Suppressor macrophage (primary cell): Measurements from ENCODE around the gene RPL22.

ENCODE experiments used
- DNase-seq, 4 experiments: peaks; one replicate each; pipeline ENCODE4 v3.0.0-alpha.2; 2020 to 2022
- total RNA-seq, 17 experiments: gene quantifications; one replicate each; lab custom pipeline; 2026; ENCODE audit warnings: mixed read lengths in 6 of 17, inconsistent platforms in 3 of 17; lab: John Stamatoyannopoulos, UW

The RPL22 gene
- total RNA-seq = 18.7 to 52.0 (median 32.7) reads per million in 17 experiments

DNA sequence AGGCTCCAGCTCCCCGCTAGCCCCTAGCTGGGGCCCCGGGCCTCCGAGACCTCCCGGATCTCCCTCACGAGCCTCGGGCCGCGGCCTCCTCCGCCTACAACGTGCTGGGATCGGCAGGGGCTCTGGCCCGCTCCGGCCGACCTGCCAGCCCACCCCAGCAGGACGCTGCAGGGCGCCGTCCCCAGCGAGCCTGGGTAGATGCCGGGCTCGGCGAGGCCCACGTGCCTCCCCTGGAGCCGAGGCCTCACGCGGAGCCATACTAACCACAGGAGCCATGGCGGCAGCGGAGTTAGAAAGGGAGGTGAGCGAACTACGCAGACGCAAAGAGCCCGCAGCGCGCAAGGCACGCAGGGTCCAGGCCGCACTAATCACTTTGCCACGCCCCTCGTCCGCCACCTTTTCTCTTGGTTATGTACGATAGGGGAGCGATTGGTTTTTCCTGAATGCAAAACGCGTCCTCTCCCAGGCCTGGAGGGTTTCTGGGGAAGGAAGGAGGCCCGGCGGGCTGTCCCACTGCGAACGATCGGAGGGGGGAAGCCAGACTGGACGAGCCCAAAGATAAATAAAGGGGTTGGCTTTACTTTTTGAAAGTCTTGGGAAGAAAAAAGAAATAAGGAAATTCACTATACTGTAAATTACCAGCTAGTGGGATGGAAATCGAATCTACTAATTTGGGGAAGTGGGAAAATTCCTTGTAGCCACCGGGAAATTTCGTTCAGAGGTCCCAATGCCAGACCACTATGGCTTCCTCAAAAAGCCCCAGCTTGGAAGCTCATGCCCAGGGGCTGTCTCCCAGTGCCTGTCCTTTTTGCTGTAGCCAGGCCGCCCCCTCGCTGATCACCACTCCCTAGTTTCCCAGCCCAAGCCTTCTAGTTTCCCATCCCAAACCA lies at the start of gene RPL22:
TSS of gene RPL22 (minus strand) at position 298 of the 890 bp plus-strand sequence. CDS start at position 276, 22 bp downstream.
- DNase-seq = peak; percentile 99

DNA sequence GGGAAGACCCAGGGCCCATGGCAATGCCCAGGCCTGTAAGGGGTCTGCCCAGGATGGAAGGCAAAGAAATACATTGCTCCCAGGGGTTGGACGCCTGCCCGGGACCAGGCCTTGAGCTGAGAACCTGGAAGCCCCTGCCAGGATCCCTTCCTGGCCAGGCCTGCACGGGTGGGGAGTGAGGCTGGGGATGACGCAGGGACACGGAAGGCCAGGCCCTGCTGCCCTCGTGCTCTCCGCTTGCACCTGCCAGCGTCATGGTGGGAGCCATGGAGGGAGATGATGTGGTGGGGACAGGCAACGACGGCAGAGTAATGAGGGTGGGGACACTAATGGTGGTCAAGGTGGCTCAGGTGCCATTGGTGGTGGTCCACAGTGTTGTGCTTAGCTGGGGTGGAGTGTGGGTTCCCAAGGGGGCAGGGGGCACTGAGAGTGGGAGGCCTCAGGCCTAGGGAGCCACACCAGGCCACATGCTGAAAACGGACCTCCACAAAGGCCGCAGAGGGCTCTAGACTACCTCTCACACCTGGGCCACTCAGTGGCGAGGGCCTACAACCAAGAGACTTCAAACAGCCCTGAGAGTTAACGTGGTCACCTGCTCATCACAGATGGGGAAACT lies 48.9 kb upstream of the RPL22 start:
- DNase-seq = peak in 1 of 4 experiments; percentile 1

DNA sequence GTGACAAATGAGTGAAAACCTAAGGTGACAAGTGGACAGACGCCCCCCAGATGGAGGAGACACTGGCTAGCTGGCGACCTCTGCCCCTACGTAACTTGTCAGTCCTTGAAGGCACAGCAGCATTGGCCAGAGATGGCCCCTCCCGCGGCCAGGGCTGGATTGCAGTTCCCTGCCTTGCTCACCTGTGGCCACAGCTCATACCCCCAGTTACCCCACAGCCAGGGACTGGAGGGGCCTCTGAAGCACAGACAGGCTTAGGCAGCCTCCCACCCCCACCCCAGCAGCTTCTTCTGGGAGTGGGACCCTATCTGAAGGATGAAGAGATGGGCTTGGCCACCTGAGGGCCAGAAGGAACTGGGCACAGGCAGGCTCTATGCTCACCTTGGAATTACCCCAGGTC lies 48.3 kb upstream of the RPL22 start:
- DNase-seq = no peak

DNA sequence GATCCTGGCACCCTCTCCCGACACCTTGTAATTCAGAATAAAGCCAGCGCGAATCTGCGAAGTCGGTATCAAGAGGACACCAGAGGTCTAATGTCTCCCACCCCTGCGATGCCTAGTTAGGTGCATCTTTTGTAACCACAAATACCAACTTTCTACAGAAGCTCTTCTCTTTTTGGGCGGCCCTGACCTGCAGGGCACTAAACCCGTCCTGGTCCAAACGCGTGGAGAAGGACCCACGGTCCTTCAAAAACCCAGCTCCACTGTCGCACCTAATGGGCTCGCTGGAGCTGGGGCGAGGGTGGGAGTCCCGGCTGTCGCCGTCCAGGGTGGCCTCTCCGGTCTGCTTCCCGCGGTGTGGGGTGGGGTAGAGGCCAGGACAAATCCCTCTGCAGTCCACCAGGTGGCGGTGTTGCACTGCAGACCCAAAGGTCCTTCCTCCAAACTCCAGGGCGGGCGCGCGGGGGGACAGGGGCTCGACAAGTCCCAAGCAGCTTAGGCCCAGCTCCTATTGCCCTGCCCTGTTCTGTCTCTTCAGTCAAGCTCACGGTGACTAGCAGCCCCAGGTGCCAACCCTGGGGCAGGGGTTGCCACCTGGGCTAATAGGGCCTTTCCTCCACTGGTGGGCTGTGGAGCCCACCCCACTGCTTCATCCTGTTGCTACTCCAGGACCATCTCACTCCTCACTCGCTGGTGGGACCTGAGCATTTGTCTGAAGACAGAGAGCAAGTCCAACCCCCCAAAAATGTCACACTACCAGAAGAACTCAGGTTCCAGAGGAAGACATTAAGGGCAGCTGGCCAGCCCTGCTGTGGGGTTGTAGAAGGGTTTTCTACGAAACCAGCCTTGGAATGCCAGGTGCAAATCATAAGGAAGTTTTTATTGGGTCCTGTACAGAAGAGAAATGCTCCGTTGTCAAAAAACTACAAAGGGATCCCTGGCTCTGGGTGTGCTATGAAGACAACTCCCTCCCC lies 47.4 kb upstream of the RPL22 start:
- DNase-seq = peak; percentile 76 to 88 (median 83)

DNA sequence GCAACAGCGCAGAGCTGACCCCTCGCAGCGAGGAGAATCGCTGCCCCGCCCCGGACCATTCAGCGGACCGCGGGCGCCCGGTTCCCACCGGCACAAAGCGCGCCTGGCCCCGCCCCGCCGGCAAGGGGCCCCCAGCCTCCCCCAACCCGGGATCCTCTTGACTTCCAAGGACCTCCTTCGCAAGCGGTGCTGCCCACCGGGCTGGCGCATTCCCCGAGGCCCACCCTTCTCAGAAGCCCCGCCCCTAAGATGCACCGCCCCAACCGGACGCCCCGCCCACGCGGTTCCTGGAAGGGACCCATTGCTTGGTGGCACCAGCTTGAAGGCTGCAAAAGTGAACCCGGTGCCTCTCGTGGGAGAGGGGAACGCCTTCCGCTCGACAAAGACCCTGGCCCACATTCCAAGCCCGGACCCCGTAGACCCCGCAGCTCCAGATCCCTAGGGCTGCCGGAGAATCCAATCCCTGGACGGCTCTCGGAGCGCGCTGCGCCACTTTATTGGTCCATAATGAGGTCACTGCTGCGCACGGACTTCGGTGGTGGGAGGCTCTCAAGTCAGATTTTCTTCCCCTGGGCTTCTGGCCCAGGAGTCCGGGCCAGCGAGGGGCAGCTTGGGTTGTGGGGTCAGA lies 46.6 kb upstream of the RPL22 start:
- DNase-seq = peak in 2 of 4 experiments; percentile 48 to 57

DNA sequence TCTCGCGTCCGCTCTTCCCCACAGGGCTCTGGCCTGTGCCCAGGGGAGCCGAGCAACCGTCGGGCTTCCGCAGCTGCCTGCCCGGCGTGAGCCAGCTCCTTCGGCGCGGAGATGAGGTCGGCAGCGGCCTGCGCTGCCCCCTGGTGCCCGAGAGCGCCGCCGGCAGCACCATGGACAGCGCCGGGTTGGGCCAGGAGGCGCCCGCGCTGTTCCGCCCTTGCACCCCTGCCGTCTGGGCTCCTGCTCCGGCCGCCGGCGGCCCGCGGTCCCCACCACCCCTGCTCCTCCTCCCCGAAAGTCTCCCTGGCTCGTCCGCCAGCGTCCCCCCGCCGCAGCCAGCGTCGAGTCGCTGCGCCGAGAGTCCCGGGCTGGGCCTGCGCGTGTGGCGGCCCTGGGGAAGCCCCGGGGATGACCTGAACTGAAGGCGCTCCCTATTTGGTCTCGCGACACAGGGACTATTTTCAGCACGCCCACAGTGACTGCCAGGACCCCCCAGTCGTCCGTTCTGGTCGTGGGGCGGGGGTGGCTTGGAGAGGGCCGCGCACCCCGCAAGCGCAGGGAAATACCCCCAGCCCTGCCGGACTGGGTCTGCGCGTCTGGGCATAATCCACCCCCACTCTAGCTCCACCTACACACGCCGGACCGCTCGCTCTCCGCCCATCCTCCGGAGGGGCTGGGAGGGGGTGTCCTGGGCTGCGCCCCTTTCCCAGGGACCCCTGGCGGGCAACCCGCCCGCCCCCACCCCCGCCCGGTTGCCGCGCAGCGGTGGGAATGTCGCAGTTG lies 45.9 kb upstream of the RPL22 start:
- DNase-seq = peak; percentile 88 to 95 (median 94)

DNA sequence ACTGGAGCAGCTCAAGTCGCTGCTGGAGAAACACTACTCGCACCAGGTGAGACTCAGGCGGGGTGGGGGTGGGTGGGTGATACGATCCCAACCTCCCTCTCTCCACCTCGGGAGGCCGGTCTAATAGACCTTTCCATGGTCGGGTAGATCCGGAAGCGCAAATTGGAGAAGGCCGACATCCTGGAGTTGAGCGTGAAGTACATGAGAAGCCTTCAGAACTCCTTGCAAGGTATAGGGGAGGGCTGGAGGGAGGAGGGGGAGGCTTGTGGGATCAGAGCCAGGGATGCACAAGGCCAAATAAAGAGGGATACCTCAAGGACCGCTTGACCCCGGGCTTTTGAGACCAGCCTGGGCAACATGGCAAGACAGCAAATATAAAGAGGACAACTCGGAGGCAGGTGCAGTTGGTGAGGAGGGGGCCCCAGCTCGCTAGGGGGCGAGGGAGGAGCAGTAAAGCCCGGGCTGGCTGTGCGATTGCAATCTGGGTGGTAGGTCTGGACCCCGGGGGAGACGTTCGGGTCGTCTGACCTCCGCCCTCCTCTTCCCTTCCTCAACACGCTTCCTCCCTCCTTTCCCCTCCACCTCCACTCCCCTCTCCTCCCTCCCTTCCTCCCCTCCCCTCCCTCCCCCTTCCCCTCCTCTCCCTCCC lies 45.1 kb upstream of the RPL22 start:
- DNase-seq = no peak

DNA sequence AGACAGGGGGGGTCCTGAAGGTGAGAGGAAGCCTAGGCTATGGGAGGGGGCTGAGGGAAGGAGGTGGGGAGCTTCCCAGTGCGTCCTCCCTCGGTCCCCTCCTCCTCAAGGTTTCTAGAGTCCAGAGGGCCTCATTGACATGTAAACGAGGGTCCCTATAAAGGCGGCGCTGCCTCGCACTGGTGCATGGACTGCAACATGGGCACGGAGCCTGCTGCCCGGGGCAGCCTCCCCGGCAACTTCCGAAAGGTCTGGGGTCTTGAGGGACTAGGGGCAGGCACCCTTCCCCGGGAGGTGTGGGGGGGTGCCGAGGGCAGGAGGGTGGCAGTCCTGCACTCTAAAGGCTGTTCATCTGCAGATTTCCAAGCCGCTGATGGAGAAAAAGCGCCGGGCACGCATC lies 44.6 kb upstream of the RPL22 start, which contains the start of gene HES3:
TSS of gene HES3 (plus strand) at position 187 of the 400 bp plus-strand sequence. CDS start at position 374, 187 bp downstream.
- no peak for DNase-seq

DNA sequence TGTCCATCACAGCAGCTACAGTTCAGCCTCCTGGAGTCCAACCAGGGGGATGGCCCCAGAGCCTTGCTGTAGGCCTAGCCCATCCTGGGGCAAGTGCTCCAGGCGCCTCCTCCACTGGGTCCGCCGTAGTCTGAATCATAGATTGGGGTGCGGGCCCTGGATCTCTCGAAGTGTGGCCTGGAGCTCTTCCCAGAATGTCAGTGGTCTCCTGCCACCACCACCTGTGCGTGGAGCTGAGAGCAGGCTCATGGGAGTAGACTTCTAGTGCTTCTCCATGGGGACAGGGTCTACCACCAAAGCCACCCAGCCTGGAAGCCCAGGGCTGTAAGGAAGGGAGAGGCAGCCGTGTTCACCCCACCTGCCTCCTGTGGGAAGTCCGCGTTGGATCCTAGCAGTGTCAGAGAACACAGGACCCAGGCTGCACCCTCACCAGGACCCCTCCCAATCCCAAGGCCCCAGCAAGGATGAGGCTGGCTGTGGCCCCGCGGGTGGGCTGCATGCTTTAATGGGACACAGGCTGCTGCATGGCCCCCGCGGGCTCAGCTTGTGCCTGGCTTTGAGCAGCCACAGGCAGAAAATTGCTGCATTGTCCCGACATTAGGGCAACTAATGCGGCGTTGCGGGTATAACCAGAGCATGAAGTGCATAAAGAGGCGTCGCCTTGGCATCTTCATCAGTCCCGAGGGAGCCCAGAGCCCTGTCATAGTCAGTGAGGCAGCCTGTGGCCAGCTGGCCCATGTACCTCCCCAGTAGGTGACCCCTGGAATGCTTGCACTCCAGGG lies 43.8 kb upstream of the RPL22 start:
- no peak for DNase-seq

DNA sequence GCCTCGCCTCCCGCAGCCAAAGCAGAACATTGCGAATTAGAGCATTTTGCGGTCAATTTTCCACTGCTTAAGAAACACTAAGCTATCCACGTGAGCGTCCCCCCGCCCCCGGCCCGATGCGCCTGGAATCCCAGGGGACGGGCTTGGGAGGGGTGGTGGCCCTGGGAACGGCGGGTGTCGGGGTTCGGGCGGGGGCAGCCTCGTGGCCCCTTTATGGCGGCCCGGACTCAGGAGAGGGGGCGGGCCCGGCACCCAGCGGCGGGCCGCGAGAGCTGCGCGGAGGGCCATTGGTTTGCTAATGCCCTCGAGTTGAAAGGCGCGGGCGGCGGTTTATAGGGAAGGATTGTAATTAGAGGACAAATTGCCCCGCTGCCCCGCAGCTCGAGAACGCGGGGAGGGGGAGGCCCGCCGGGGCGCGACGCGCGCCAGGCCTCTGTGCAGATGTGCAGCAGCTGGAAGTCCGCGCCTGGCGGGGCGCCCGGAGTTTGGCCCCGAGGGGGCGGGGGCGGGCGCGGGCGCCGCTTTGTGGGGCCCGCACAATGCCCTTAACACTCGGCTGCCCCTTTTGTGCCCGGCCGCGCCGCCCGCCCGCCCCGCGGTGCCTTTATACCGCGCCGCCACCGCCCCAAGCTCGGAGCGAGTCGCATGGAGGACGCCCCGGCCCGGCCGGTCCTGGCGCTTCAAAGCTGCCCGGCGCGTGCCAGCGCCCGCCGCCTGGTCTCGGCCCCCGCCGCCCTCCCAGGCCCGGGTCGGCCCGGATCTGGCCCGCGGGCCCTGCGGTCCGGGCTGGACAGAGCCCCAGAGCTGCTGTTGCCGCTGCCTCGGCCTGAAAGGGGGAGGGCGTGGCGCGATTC lies 42.7 kb upstream of the RPL22 start:
- peak in 1 of 4 experiments; percentile 44 for DNase-seq

DNA sequence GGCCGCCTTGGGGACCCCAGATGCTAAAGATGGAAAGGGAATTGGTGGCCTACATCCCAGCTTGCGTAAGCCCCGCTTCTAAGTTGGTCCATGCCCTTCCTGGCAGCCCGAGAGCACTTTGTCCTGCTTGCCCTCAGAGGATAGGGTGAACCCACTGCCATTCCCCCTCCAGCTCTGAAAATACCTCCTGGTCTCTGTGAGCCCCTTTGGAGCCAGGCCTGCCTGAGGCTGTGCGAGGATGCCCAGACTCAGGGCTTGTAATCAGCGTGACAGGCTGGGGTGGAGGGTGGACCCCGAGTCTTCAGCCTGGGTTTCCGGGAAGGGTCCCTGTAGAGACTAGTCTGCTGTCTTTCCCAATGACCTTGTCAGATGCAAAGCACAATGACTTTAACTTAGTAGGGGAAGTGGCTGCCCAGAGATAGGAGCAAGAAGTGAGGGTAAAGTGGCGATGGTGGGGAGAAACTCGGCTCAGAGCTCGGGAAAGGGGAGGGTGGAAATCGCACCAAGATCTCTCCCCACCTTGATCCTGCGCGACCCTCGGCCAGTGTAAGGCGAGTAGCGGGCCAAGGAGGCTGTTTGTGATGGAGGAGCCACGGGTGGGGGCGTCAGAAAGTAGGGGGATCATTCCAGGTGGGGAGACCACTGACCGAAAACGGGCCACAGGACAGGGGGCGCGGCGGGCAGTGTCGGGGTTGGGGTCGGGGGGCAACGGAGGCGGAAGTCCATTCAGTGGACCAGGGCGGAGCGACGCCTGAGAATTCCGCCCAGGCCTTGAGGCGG lies 41.9 kb upstream of the RPL22 start:
- DNase-seq = no peak

DNA sequence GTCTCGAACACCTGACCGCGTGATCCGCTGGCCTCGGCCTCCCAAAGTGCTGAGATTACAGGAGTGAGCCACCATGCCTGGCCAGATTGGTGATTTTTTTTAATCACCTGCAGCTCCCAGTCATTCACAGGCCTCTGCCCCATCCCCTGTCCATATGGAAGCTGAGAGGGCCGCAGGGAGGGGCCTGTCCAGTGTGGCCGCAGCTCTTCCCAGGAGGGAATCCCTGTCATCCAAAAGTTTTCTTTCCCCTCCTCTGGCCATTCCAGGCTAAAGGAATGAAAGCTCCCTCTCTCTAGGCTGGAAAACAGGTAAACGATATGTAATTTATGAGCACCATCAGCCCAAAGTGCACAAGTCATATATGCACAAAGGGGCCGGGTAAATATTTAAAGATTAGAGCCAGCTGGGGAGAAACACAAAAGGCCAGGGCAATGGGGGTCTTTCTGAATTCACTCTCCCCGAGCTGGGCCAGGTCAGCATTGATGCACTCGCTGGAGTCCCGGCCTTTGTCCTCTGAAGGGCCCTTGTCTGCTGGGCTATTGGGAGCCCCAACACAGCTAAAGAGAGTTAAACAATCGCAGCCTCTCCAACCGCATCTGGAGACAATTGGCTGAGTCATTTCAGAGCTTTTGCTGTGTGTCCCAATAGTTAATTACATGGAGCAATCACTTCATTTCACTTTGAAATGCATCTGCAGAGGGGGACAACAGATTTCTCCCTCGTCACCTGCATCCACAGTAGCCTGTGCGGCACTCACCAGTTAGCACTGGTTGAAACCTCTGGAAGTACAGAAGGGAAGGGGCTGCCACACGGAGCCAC lies 40.8 kb upstream of the RPL22 start:
- DNase-seq = no peak

DNA sequence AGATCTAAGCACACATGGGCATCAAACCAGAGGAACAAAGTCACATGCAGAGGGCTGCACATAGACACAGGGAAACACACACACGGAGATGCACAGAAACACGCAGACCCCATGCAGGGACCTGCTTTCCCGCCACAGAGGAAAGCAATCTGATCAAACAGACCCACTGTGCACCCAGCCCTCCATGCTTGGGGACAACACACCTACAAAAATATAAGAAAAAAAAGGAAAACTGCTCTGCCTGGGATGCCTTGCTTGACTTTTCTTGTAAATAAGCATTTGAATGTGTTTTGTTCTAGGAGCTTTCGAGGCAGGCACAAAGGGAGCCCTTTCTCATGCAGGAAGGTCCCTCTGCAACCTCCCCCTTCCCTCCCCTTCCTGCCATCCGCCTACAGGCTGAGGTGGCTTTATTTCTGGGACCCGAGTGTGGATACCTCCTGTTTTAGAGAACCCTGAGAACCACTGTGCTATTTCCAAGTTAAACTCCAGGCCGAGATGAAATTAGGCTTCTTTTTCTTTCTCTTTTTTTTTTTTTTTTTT lies 39.9 kb upstream of the RPL22 start:
- DNase-seq = no peak

DNA sequence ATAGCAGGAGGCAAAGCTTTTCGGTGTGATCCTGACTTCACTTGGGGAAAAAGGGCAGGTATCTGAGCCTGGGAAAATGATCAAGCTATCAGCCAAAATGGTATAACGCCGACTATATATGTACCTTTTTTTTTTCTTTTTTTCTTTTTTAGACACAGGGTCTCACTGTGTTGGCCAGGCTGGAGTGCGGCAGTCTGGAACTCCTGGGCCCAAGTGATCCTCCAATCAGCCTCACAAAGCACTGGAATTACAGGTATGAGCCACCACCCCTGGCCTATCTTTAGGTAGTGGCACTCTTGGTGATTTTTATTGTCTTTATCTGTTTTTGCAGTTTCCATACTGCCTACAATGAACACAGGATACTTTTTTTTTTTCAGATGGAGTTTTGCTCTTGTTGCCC lies 37.7 kb upstream of the RPL22 start:
- no peak for DNase-seq

DNA sequence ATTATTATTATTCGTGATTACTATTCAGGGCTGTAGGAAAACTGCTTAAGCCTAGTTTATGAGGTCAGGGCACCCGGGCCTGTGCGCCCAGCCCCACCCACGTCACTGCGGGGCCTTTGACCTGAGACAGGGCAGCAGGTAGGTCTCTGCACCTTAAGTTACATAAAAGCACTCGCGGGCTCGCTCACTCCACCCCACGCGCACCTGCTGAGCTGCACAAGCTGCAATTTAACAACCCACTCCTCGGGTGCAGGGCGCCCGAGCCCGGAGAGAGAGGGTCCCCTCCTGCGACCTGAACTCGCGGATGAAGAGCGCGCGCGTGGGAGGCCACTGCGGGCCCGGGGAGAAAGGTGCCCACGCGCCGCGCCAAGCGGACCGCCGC lies 35.9 kb upstream of the RPL22 start:
- DNase-seq = no peak

DNA sequence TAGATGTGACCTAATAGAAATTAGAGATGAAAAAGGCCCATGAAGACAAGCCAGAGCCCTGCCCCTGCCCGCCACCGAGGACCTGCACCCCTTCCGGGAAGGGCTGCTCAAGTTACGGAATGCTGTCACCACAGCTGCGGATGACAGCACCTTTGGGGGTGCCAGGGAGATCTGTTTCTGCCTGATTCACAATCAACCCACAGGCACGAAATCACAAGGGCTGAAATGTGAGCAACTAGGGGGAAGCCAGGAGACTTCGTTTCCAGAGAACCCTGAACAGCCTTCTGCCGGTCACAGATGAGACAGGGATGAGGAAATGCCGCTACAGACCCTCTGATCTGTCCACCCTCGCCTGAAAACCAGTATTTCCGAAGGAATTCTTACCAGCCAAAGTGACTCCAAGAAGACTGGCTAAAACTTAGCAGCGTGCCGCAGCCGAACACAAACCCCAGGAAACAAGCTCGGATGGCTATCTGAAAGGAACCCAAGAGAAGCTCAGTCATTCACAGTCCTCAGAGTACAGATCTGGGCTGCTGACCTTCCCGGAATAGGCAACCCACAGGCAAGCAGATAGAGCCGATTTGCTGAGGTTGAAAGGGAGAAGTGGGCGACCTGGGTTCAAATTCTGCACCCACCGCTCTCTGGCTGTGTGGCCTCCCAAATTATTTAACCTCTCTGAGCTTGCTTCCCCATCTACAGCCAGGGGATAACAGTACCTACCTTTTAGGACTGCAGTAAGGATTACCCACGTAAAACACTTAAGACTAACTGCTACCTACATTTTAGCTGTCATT lies 35.3 kb upstream of the RPL22 start:
- DNase-seq = no peak
